Esophagus squamous epithelium (tissue), 5 donors: ENCODE results near the gene ANO8. TPM values are rescaled to one million over a fixed set of nuclear protein-coding genes. Genes with fewer than 3 reads are reported as not detected.
A peak's percentile ranks its signal among the peaks of the same experiment; 100 is the strongest.

Experiments
- DNase-seq: peaks from one replicate; lab custom pipeline; 2025; lab: John Stamatoyannopoulos, UW
- H3K27ac ChIP-seq, 4 donors: fragments of 200-600 bp; sonication (generic); one replicate each; pipeline ENCODE4 v1.5.1; 2016 to 2019; ENCODE audit warnings: mild to moderate bottlenecking in 1 of 4
- H3K27me3 ChIP-seq, 4 donors: fragments of 200-600 bp; sonication (generic); 1 replicate in 3 of 4; 2 replicates in 1 of 4; pipeline versions ENCODE4 v1.5.1 to v1.6.0; 2017 to 2021; ENCODE audit warnings: antibody characterized with exemption in 1 of 4
- H3K36me3 ChIP-seq, 3 donors: fragments of 200-600 bp; sonication (generic); one replicate each; pipeline ENCODE4 v1.5.1; 2016 to 2019
- H3K4me1 ChIP-seq, 3 donors: fragments of 200-600 bp; sonication (generic); one replicate each; pipeline ENCODE4 v1.5.1; 2017 to 2019
- H3K4me3 ChIP-seq, 4 donors: fragments of 200-600 bp; sonication (generic); 1 replicate in 3 of 4; 2 replicates in 1 of 4; pipeline ENCODE4 v1.5.1; 2016 to 2019; ENCODE audit warnings: mild to moderate bottlenecking in 2 of 4, moderate library complexity in 1 of 4
- H3K9me3 ChIP-seq, 3 donors: fragments of 200-600 bp; sonication (generic); one replicate each; pipeline ENCODE4 v1.5.1; 2016 to 2019
- CTCF ChIP-seq, 6 experiments: fragments of 450-650 bp in 4 of 6; fragments of 200-600 bp in 2 of 6; sonication (generic) in 2 of 6; IDR thresholded peaks; one replicate each; pipeline ENCODE4 v1.5.1; 2016 to 2019; ENCODE audit warnings: antibody characterized with exemption in 6 of 6, mild to moderate bottlenecking in 4 of 6, moderate library complexity in 4 of 6
- POLR2A ChIP-seq, 4 donors: fragments of 450-650 bp; IDR thresholded peaks; one replicate each; pipeline ENCODE4 v1.6.1; 2017; ENCODE audit warnings: antibody characterized with exemption in 4 of 4, mild to moderate bottlenecking in 4 of 4, moderate library complexity in 3 of 4
- WGBS, 2 donors: methylation state at CpG; one replicate each; pipeline ENCODE4 v1.1.5; 2018; 5-methylcytosine and 5-hydroxymethylcytosine counted together
- intact Hi-C: fragments of 100-400 bp; cut with DNase I; formaldehyde crosslinking; loops from one replicate; pipeline ENCODE4 v1.15.0; 2022
- total RNA-seq, 4 donors: library from RNA; depleted of rRNA; stranded (reverse); fragments of >200 nt; gene quantifications; one replicate each; pipeline ENCODE4 v1.1.0, GENCODE V29; 2016
- donor health status: DM: yes; HTN: yes; CAD: no.

ANO8 gene
- total RNA-seq, 4 donors from 2014 or later = 3.8 to 19.1 (median 6.5) TPM

- H3K4me1 ChIP-seq = peaks cover 24 to 51% (median 31%) of the 10 kb centered on the region in 3 donors
- DNase-seq = no peak
- peaks cover 11 to 51% (median 24%) of the 10 kb centered on the region in 3 donors for H3K36me3 ChIP-seq
- no peaks in the 10 kb centered on the region for H3K9me3 ChIP-seq
- 65 to 91% methylated on average over 4 to 11 of the region's 20 CpGs for WGBS, 2 donors
- no peaks in the 10 kb centered on the region for H3K27me3 ChIP-seq
- H3K27ac ChIP-seq = no peak overlapping the region
- no peak overlapping the region for H3K4me3 ChIP-seq
- TF ChIP-seq CTCF (IDR thresholded peaks at IDR 0.05) = no peak
- intact Hi-C loops = no loop called here
These were observed 22.2 kb downstream of the ANO8 start for GRCh38 chr19:17312189-17313113.

- Histone ChIP-seq H3K4me3 (no peak overlapping the region), H3K9me3 (no peaks in the 10 kb centered on the region), H3K27ac (no peak overlapping the region), H3K27me3 (no peaks in the 10 kb centered on the region), H3K4me1 (peaks cover 24 to 55% (median 36%) of the 10 kb centered on the region in 3 donors), H3K36me3 (peaks cover 11 to 46% (median 24%) of the 10 kb centered on the region in 3 donors)
- TF ChIP-seq POLR2A (IDR thresholded peaks at IDR 0.05) (no peak), CTCF (IDR thresholded peaks at IDR 0.05) (no peak)
- WGBS, 2 donors = 65% methylated on average over 7 of the region's 11 CpGs
- DNase-seq = no peak
- intact Hi-C loops = no loop called here
These were observed 23.0 kb downstream of the ANO8 start for GRCh38 chr19:17311455-17312188.

- TF ChIP-seq CTCF (IDR thresholded peaks at IDR 0.05) (no peak), POLR2A (IDR thresholded peaks at IDR 0.05) (no peak)
- Histone ChIP-seq H3K9me3 (no peaks in the 10 kb centered on the region), H3K27me3 (no peaks in the 10 kb centered on the region), H3K36me3 (peaks cover 11 to 32% (median 15%) of the 10 kb centered on the region in 3 donors), H3K27ac (peak overlapping the region; percentile 90 to 93 (median 91)), H3K4me1 (peaks cover 24 to 66% (median 42%) of the 10 kb centered on the region in 3 donors), H3K4me3 (peak overlapping the region; percentile 91 to 99 (median 93))
- no peak for DNase-seq
- intact Hi-C loops = no loop called here
- WGBS, 2 donors = 4 to 8% methylated on average over 8 to 17 of the region's 23 CpGs
These were observed 24.6 kb downstream of the ANO8 start for GRCh38 chr19:17309965-17310461.

GRCh38 chr19:17309198-17309964 is 25.3 kb downstream of the ANO8 start, which contains the start of gene DDA1:
Gene DDA1 (plus strand): TSS chr19:17309563. CDS start chr19:17309655, 92 bp downstream.
- H3K4me1 ChIP-seq = peaks cover 30 to 73% (median 48%) of the 10 kb centered on the region in 3 donors
- 0% methylated on average over 11 to 24 of the region's 46 CpGs for WGBS, 2 donors

More at GRCh38 chr19:17309198-17309964, 25.3 kb downstream of the ANO8 start, which contains the start of gene DDA1:
- Histone ChIP-seq H3K4me3 (peak within 1 kb of the TSS; percentile 91 to 99 (median 93)), H3K36me3 (peaks cover 7 to 27% (median 10%) of the 10 kb centered on the region in 3 donors), H3K27ac (peak within 1 kb of the TSS; percentile 90 to 93 (median 91)), H3K9me3 (no peaks in the 10 kb centered on the region), H3K27me3 (no peaks in the 10 kb centered on the region)
- TF ChIP-seq CTCF (IDR thresholded peaks at IDR 0.05) (peak in 1 of 6 experiments; percentile 39), POLR2A (IDR thresholded peaks at IDR 0.05) (peak in 3 of 4 donors; percentile 64 to 74 (median 71))
- intact Hi-C loops = no loop called here
- peak; percentile 95 for DNase-seq
